Small intestine (tissue), 7 donors: ENCODE data around the gene ALOX15. TPM values are rescaled to one million over a fixed set of nuclear protein-coding genes. Genes with fewer than 3 reads are reported as not detected.
A peak's percentile ranks its signal among the peaks of the same experiment; 100 is the strongest.
"Not testable (repeated sequence)": the region's sequence is repeated elsewhere in the genome, so short reads cannot be mapped to it uniquely, and the experiment has no call there.

ENCODE experiments used
- DNase-seq, 2 donors: peaks; one replicate each; pipeline versions ENCODE4 v3.0.0 to v3.0.0-alpha.2; 2013
- FAIRE-seq: peaks from 2 replicates; lab custom pipeline; 2012; peaks lifted over from hg19 to GRCh38; lab: Jason Lieb, UNC
- H3K27ac ChIP-seq, 3 donors: one replicate each; pipeline ENCODE4 v1.5.1; 2013; ENCODE audit warnings: low read length in 2 of 3, mild to moderate bottlenecking in 2 of 3, control low read depth in 1 of 3, inconsistent platforms in 1 of 3, low read depth in 1 of 3, moderate library complexity in 1 of 3
- H3K27me3 ChIP-seq, 3 donors: one replicate each; pipeline ENCODE4 v1.6.1; 2013; ENCODE audit warnings: low read length in 3 of 3, inconsistent platforms in 1 of 3; ENCODE audit not compliant: control insufficient read depth in 3 of 3, insufficient read depth in 3 of 3
- H3K36me3 ChIP-seq, 3 donors: one replicate each; pipeline ENCODE4 v1.6.1; 2013; ENCODE audit warnings: low read length in 3 of 3, inconsistent platforms in 1 of 3, low read depth in 1 of 3, mild to moderate bottlenecking in 1 of 3, moderate library complexity in 1 of 3; ENCODE audit not compliant: control insufficient read depth in 3 of 3, insufficient read depth in 2 of 3
- H3K4me1 ChIP-seq, 3 donors: one replicate each; pipeline ENCODE4 v1.6.1; 2013; ENCODE audit warnings: low read length in 2 of 3, inconsistent platforms in 1 of 3, low read depth in 1 of 3, mild to moderate bottlenecking in 1 of 3, moderate library complexity in 1 of 3; ENCODE audit not compliant: control insufficient read depth in 3 of 3, insufficient read depth in 2 of 3
- H3K4me3 ChIP-seq, 3 donors: one replicate each; pipeline ENCODE4 v1.5.1; 2013; ENCODE audit warnings: low read length in 3 of 3, control low read depth in 1 of 3, inconsistent platforms in 1 of 3, low read depth in 1 of 3, mild to moderate bottlenecking in 1 of 3, moderate library complexity in 1 of 3
- H3K9me3 ChIP-seq, 2 donors: one replicate each; pipeline ENCODE4 v1.6.1; 2013; ENCODE audit warnings: low read depth in 1 of 2, low read length in 1 of 2; ENCODE audit not compliant: control insufficient read depth in 2 of 2, insufficient read depth in 1 of 2
- WGBS, 3 donors: extraction: QIAGEN DNeasy Blood & Tissue Kit; methylation state at CpG; one replicate each; pipeline ENCODE4 v1.1.7; 2013; 5-methylcytosine and 5-hydroxymethylcytosine counted together
- polyA plus RNA-seq, 4 donors: library from polyadenylated mRNA; stranded (reverse) in 3 of 4; unstranded in 1 of 4; fragments of 200-250 nt in 3 of 4; fragments of 120-200 nt in 1 of 4; gene quantifications; one replicate each; pipeline versions ENCODE4 v1.2.1 to v1.2.3, GENCODE V29; 2013
- donor health status: healthy with polysubstance abuse.
- donor health status: control.
- donor health status: control.
- donor health status: Bipolar disorder and iron deficiency.
- donor health status: healthy.

ALOX15 gene
- polyA plus RNA-seq, 4 donors = 0.15 to 0.49 (median 0.27) TPM; not detected in 1

GRCh38 chr17:4665027-4665426 lies 23.5 kb upstream of the ALOX15 start:
- peaks cover 0 to 21% (median 0%) of the 10 kb centered on the region in 3 donors for H3K27me3 ChIP-seq
- 19 to 54% (median 31%) methylated on average over 9 of the region's 9 CpGs for WGBS, 3 donors
- H3K36me3 ChIP-seq = no peaks in the 10 kb centered on the region
- no peaks in the 10 kb centered on the region for H3K4me1 ChIP-seq
- H3K27ac ChIP-seq = no peak overlapping the region
- H3K4me3 ChIP-seq = no peak overlapping the region
- DNase-seq (peak in 1 of 2 donors; percentile 77), FAIRE-seq (no peak)
- no peaks in the 10 kb centered on the region for H3K9me3 ChIP-seq

GRCh38 chr17:4664230-4664629 lies 22.8 kb upstream of the ALOX15 start:
- Histone ChIP-seq H3K36me3 (no peaks in the 10 kb centered on the region), H3K27me3 (peaks cover 0 to 21% (median 0%) of the 10 kb centered on the region in 3 donors), H3K27ac (no peak overlapping the region), H3K9me3 (no peaks in the 10 kb centered on the region), H3K4me3 (no peak overlapping the region), H3K4me1 (no peaks in the 10 kb centered on the region)
- DNase-seq = no peak
- no peak for FAIRE-seq
- WGBS, 3 donors = 81 to 86% (median 82%) methylated on average over 9 of the region's 9 CpGs

GRCh38 chr17:4663711-4664110 lies 22.2 kb upstream of the ALOX15 start:
- Histone ChIP-seq H3K36me3 (no peaks in the 10 kb centered on the region), H3K4me1 (no peaks in the 10 kb centered on the region), H3K4me3 (no peak overlapping the region), H3K27me3 (peaks cover 0 to 21% (median 0%) of the 10 kb centered on the region in 3 donors), H3K27ac (no peak overlapping the region), H3K9me3 (no peaks in the 10 kb centered on the region)
- DNase-seq = no peak
- FAIRE-seq = no peak
- 68 to 76% (median 76%) methylated on average over 8 of the region's 8 CpGs for WGBS, 3 donors

GRCh38 chr17:4658478-4659305 lies 17.2 kb upstream of the ALOX15 start:
- Histone ChIP-seq H3K9me3 (no peaks in the 10 kb centered on the region), H3K27ac (no peak overlapping the region), H3K4me3 (no peak overlapping the region), H3K27me3 (peaks cover 0 to 4% (median 0%) of the 10 kb centered on the region in 3 donors), H3K36me3 (no peaks in the 10 kb centered on the region), H3K4me1 (no peaks in the 10 kb centered on the region)
- no peak for DNase-seq
- 57 to 71% (median 59%) methylated on average over 6 of the region's 6 CpGs for WGBS, 3 donors
- no peak for FAIRE-seq

GRCh38 chr17:4657678-4658077 lies 16.2 kb upstream of the ALOX15 start:
- no peak for DNase-seq
- Histone ChIP-seq H3K36me3 (no peaks in the 10 kb centered on the region), H3K27me3 (no peaks in the 10 kb centered on the region), H3K9me3 (no peaks in the 10 kb centered on the region), H3K4me1 (no peaks in the 10 kb centered on the region), H3K4me3 (no peak overlapping the region), H3K27ac (no peak overlapping the region)
- WGBS, 3 donors = 86 to 100% (median 93%) methylated on average over 2 of the region's 2 CpGs
- no peak for FAIRE-seq

GRCh38 chr17:4655933-4656332 lies 14.5 kb upstream of the ALOX15 start:
- H3K36me3 ChIP-seq, H3K27me3 ChIP-seq, FAIRE-seq, H3K4me1 ChIP-seq, H3K27ac ChIP-seq, H3K4me3 ChIP-seq, H3K9me3 ChIP-seq, DNase-seq: not testable (repeated sequence)
- 85 to 89% (median 89%) methylated on average over 7 of the region's 7 CpGs for WGBS, 3 donors

GRCh38 chr17:4652997-4653396 lies 11.5 kb upstream of the ALOX15 start:
- FAIRE-seq (no peak), DNase-seq (no peak)
- Histone ChIP-seq H3K9me3 (no peaks in the 10 kb centered on the region), H3K27ac (no peak overlapping the region), H3K4me3 (no peak overlapping the region), H3K27me3 (no peaks in the 10 kb centered on the region), H3K4me1 (peaks cover 0 to 12% (median 0%) of the 10 kb centered on the region in 3 donors), H3K36me3 (no peaks in the 10 kb centered on the region)
- WGBS, 3 donors = 74 to 84% (median 83%) methylated on average over 5 of the region's 5 CpGs

- FAIRE-seq = no peak
- Histone ChIP-seq H3K36me3 (no peaks in the 10 kb centered on the region), H3K27me3 (peaks cover 0 to 2% (median 0%) of the 10 kb centered on the region in 3 donors), H3K27ac (peak overlapping the region in 1 of 3 donors; percentile 24), H3K4me3 (no peak overlapping the region), H3K9me3 (no peaks in the 10 kb centered on the region), H3K4me1 (peaks cover 0 to 13% (median 0%) of the 10 kb centered on the region in 3 donors)
- WGBS, 3 donors = 10 to 33% (median 19%) methylated on average over 2 of the region's 2 CpGs
- peak; percentile 85 to 89 for DNase-seq
Observed at GRCh38 chr17:4648741-4649140, 7.3 kb upstream of the ALOX15 start.
